Measurements from ENCODE around the gene FCSK.

- no peak for TF ChIP-seq CTCF (IDR thresholded peaks at IDR 0.05 in 4 of 5, conservative IDR thresholded peaks at IDR 0.05 in 1 of 5)
- TF ChIP-seq POLR2A (IDR thresholded peaks at IDR 0.05) = no peak
Observed at GRCh38 chr16:70453117-70453891, 1.1 kb upstream of the FCSK start.
